H1 (cell line): Measurements from ENCODE around the gene CCDC91. TPM values are rescaled to one million over a fixed set of nuclear protein-coding genes. Genes with fewer than 3 reads are reported as not detected.

Experiments
- CTCF ChIA-PET: fragments of 300-600 bp; sonication (Branson Sonifier 250); formaldehyde crosslinking; loops from one replicate; lab custom pipeline; 2021; ENCODE audit not compliant: partially characterized antibody; lab: Charles Lee
- POLR2A ChIA-PET: fragments of 300-600 bp; sonication (Branson Sonifier 250); formaldehyde crosslinking; loops from one replicate; lab custom pipeline; 2021; ENCODE audit warnings: inconsistent platforms; ENCODE audit not compliant: partially characterized antibody; lab: Charles Lee
- DNase-seq, 2 experiments: peaks; one replicate each; pipeline versions ENCODE4 v3.0.0 to v3.0.0-alpha.2; 2010 to 2022; ENCODE audit warnings: low spot score in 2 of 2, low read depth in 1 of 2, mixed read lengths in 1 of 2
- FAIRE-seq: peaks from 2 replicates; lab custom pipeline; 2011; peaks lifted over from hg19 to GRCh38; lab: Jason Lieb, UNC
- H2AFZ ChIP-seq: 2 replicates; pipeline ENCODE4 v1.8.1; 2012; ENCODE audit warnings: low read length, inconsistent platforms
- H2AK5ac ChIP-seq: 2 replicates; pipeline ENCODE4 v1.6.1; 2013; ENCODE audit warnings: low read depth, low read length
- H2BK120ac ChIP-seq: replicated peaks from 2 replicates; pipeline ENCODE3; 2013; ENCODE audit warnings: low read depth, low read length, inconsistent platforms
- H2BK12ac ChIP-seq: 2 replicates; pipeline ENCODE4 v1.6.1; 2013; ENCODE audit warnings: low read depth, low read length
- H2BK15ac ChIP-seq: 2 replicates; pipeline ENCODE4 v1.6.1; 2013; ENCODE audit warnings: low read length
- H2BK20ac ChIP-seq: 2 replicates; pipeline ENCODE4 v1.6.1; 2013; ENCODE audit warnings: low read length
- H2BK5ac ChIP-seq: 2 replicates; pipeline ENCODE4 v1.6.1; 2013; ENCODE audit warnings: low read depth, low read length
- H3K14ac ChIP-seq: 2 replicates; pipeline ENCODE4 v1.6.1; 2013; ENCODE audit warnings: inconsistent platforms; ENCODE audit not compliant: insufficient read length
- H3K18ac ChIP-seq: 2 replicates; pipeline ENCODE4 v1.6.1; 2013; ENCODE audit warnings: low read length; ENCODE audit errors: extremely low read depth
- H3K23ac ChIP-seq: 2 replicates; pipeline ENCODE4 v1.6.1; 2013; ENCODE audit warnings: inconsistent platforms; ENCODE audit not compliant: insufficient read length
- H3K23me2 ChIP-seq: 2 replicates; pipeline ENCODE4 v1.6.1; 2013; ENCODE audit warnings: low read depth, low read length
- H3K27ac ChIP-seq: 2 replicates; pipeline ENCODE4 v1.6.1; 2011; ENCODE audit warnings: low read depth, low read length, inconsistent platforms
- H3K27me3 ChIP-seq, 4 experiments: replicated peaks in 1 of 4; 1 replicate in 1 of 4; 2 replicates in 3 of 4; pipeline versions ENCODE4 v1.6.1 to v1.8.1; 2011 to 2013; ENCODE audit warnings: low read length in 3 of 4, mild to moderate bottlenecking in 3 of 4, inconsistent platforms in 2 of 4, mixed read lengths in 2 of 4, moderate library complexity in 1 of 4; ENCODE audit not compliant: control insufficient read depth in 3 of 4, insufficient read depth in 3 of 4; ENCODE audit errors: extremely low read depth in 1 of 4
- H3K36me3 ChIP-seq, 4 experiments: 2 replicates each; pipeline versions ENCODE4 v1.6.1 to v1.8.1; 2011 to 2013; ENCODE audit warnings: mild to moderate bottlenecking in 4 of 4, low read length in 3 of 4, moderate library complexity in 2 of 4, control low read depth in 1 of 4, inconsistent platforms in 1 of 4; ENCODE audit not compliant: insufficient read depth in 4 of 4, control insufficient read depth in 2 of 4
- H3K4ac ChIP-seq: replicated peaks from 2 replicates; pipeline ENCODE3; 2013; ENCODE audit warnings: low read length, low read depth, mixed read lengths, inconsistent platforms; ENCODE audit not compliant: insufficient read length
- H3K4me1 ChIP-seq, 4 experiments: replicated peaks in 1 of 4; 1 replicate in 1 of 4; 2 replicates in 3 of 4; pipeline versions ENCODE4 v1.6.1 to v1.8.1; 2011 to 2013; ENCODE audit warnings: low read length in 3 of 4, inconsistent platforms in 2 of 4, mixed read lengths in 1 of 4; ENCODE audit not compliant: insufficient read depth in 4 of 4, control insufficient read depth in 3 of 4
- H3K4me2 ChIP-seq, 2 experiments: 2 replicates each; pipeline versions ENCODE4 v1.6.1 to v1.8.1; 2011 to 2013; ENCODE audit warnings: low read depth in 2 of 2, low read length in 2 of 2, control low read depth in 1 of 2, inconsistent platforms in 1 of 2, mild to moderate bottlenecking in 1 of 2; ENCODE audit not compliant: insufficient read depth in 1 of 2
- H3K4me3 ChIP-seq, 4 experiments: fragments of 200-600, 300-600 bp in 1 of 4; sonication (generic), shearing (Covaris generic), sonication (Bioruptor Twin) in 1 of 4; 2 replicates each; pipeline versions ENCODE4 v1.5.1 to v1.8.1; 2011 to 2016; ENCODE audit warnings: low read length in 4 of 4, low read depth in 3 of 4, control low read depth in 2 of 4, inconsistent platforms in 2 of 4, mild to moderate bottlenecking in 2 of 4, mixed read lengths in 1 of 4, moderate library complexity in 1 of 4; ENCODE audit not compliant: insufficient read depth in 2 of 4; ENCODE audit errors: extremely low read depth in 1 of 4
- H3K56ac ChIP-seq: replicated peaks from 2 replicates; pipeline ENCODE3; 2013; ENCODE audit warnings: low read depth, mild to moderate bottlenecking, mixed read lengths, low read length, inconsistent platforms; ENCODE audit not compliant: insufficient read length
- H3K79me1 ChIP-seq: 2 replicates; pipeline ENCODE4 v1.6.1; 2013; ENCODE audit warnings: low read depth, low read length, control low read depth
- H3K79me2 ChIP-seq, 2 experiments: 2 replicates each; pipeline versions ENCODE4 v1.6.1 to v1.8.1; 2012 to 2013; ENCODE audit warnings: low read length in 2 of 2, mild to moderate bottlenecking in 2 of 2, inconsistent platforms in 1 of 2; ENCODE audit not compliant: insufficient read depth in 2 of 2, control insufficient read depth in 1 of 2
- H3K9ac ChIP-seq, 4 experiments: replicated peaks in 1 of 4; 1 replicate in 1 of 4; 2 replicates in 3 of 4; pipeline versions ENCODE4 v1.6.1 to v1.8.1; 2011 to 2013; ENCODE audit warnings: low read depth in 3 of 4, low read length in 3 of 4, control low read depth in 2 of 4, mild to moderate bottlenecking in 2 of 4, moderate library complexity in 2 of 4, inconsistent platforms in 1 of 4; ENCODE audit errors: extremely low read depth in 1 of 4
- H3K9me3 ChIP-seq, 2 experiments: 2 replicates each; pipeline versions ENCODE4 v1.6.1 to v1.8.1; 2012 to 2013; ENCODE audit warnings: mild to moderate bottlenecking in 2 of 2, moderate library complexity in 2 of 2, control low read depth in 1 of 2, inconsistent platforms in 1 of 2, low read depth in 1 of 2, low read length in 1 of 2, mixed read lengths in 1 of 2; ENCODE audit not compliant: insufficient read depth in 2 of 2
- H4K20me1 ChIP-seq, 2 experiments: replicated peaks in 1 of 2; 2 replicates each; pipeline versions ENCODE3 to v1.8.1; 2011 to 2013; ENCODE audit warnings: inconsistent platforms in 2 of 2, low read length in 2 of 2, mild to moderate bottlenecking in 1 of 2; ENCODE audit not compliant: insufficient read depth in 2 of 2, control insufficient read depth in 1 of 2
- H4K5ac ChIP-seq: 2 replicates; pipeline ENCODE4 v1.6.1; 2013; ENCODE audit warnings: low read length, low read depth, mixed read lengths, inconsistent platforms; ENCODE audit not compliant: insufficient read length
- H4K8ac ChIP-seq: 2 replicates; pipeline ENCODE4 v1.8.0; 2013; ENCODE audit warnings: mild to moderate bottlenecking, moderate library complexity, low read length, inconsistent platforms; ENCODE audit not compliant: insufficient read depth; ENCODE audit errors: extremely low read depth
- H4K91ac ChIP-seq: replicated peaks from 2 replicates; pipeline ENCODE3; 2013; ENCODE audit warnings: low read length, mixed read lengths, inconsistent platforms; ENCODE audit not compliant: insufficient read length
- ASH2L ChIP-seq: fragments of 200-600, 300-600 bp; sonication (generic); IDR thresholded peaks from one replicate; pipeline ENCODE4 v1.7.1; 2017; ENCODE audit warnings: low read length
- CTBP2 ChIP-seq: IDR thresholded peaks from 2 replicates; pipeline ENCODE4 v1.7.0; 2011; ENCODE audit warnings: borderline replicate concordance, mild to moderate bottlenecking, moderate library complexity, mixed read lengths, low read length; ENCODE audit not compliant: insufficient read depth, insufficient read length
- GABPA ChIP-seq: IDR thresholded peaks from 2 replicates; pipeline ENCODE4 v1.6.1; 2011; ENCODE audit warnings: mild to moderate bottlenecking, low read length, moderate library complexity, borderline replicate concordance; ENCODE audit not compliant: insufficient read depth
- HDAC2 ChIP-seq, 2 experiments: fragments of 300-600 bp in 1 of 2; sonication (generic) in 1 of 2; IDR thresholded peaks; 2 replicates each; pipeline ENCODE4 v1.6.1; 2011 to 2012; ENCODE audit warnings: low read depth in 2 of 2, low read length in 2 of 2, mild to moderate bottlenecking in 2 of 2, moderate library complexity in 2 of 2, borderline replicate concordance in 1 of 2, inconsistent platforms in 1 of 2
- PHF8 ChIP-seq: fragments of 200-600 bp; sonication (generic); conservative IDR thresholded peaks from 2 replicates; pipeline ENCODE4 v1.7.1; 2012; ENCODE audit warnings: low read depth, mild to moderate bottlenecking, inconsistent platforms, low read length, moderate library complexity
- POU5F1 ChIP-seq: IDR thresholded peaks from 2 replicates; pipeline ENCODE4 v1.6.1; 2011; ENCODE audit warnings: low read depth, mild to moderate bottlenecking, low read length, moderate library complexity
- SAP30 ChIP-seq: fragments of 300-600 bp; sonication (generic); IDR thresholded peaks from 2 replicates; pipeline ENCODE4 v1.7.1; 2012; ENCODE audit warnings: low read length, moderate library complexity, mild to moderate bottlenecking, inconsistent platforms; ENCODE audit not compliant: insufficient read depth, insufficient replicate concordance
- SIN3A ChIP-seq, 2 experiments: IDR thresholded peaks in 1 of 2; conservative IDR thresholded peaks in 1 of 2; 2 replicates each; pipeline ENCODE4 v1.6.1; 2011 to 2012; ENCODE audit warnings: low read length in 2 of 2, improper control_type of control experiment in 1 of 2, low read depth in 1 of 2, mild to moderate bottlenecking in 1 of 2
- SP4 ChIP-seq: IDR thresholded peaks from 2 replicates; pipeline ENCODE4 v1.6.1; 2012; ENCODE audit warnings: low read length, inconsistent platforms
- SUZ12 ChIP-seq: fragments of 200-600 bp; sonication (generic); IDR thresholded peaks from 2 replicates; pipeline ENCODE4 v1.6.1; 2012; ENCODE audit warnings: mild to moderate bottlenecking, inconsistent platforms, low read length, moderate library complexity, mixed read lengths
- TAF7 ChIP-seq: optimal IDR thresholded peaks from 2 replicates; pipeline ENCODE3; 2011; ENCODE audit warnings: low read depth, mild to moderate bottlenecking, inconsistent platforms, low read length, moderate library complexity, borderline replicate concordance
- TCF12 ChIP-seq: IDR thresholded peaks from 2 replicates; pipeline ENCODE4 v1.6.1; 2011; ENCODE audit warnings: low read depth, mild to moderate bottlenecking, low read length
- ZNF274 ChIP-seq: IDR thresholded peaks from 2 replicates; pipeline ENCODE4 v1.7.0; 2012; ENCODE audit warnings: low read length, borderline replicate concordance; ENCODE audit errors: extremely low read depth
- WGBS, 2 experiments: shearing (Covaris generic) in 1 of 2; methylation state at CpG; one replicate each; pipeline versions ENCODE4 v1.1.6 to v1.1.7; 2013 to 2015; ENCODE audit warnings: low lambda C conversion rate in 2 of 2, mixed read lengths in 2 of 2, inconsistent platforms in 1 of 2, low coverage in 1 of 2, missing lambda C conversion rate in 1 of 2; ENCODE audit not compliant: insufficient replicate concordance in 2 of 2, insufficient coverage in 1 of 2, insufficient read length in 1 of 2; ENCODE audit errors: extremely low coverage in 1 of 2, missing lambda C conversion rate in 1 of 2; 5-methylcytosine and 5-hydroxymethylcytosine counted together
- polyA plus RNA-seq, 7 experiments: library from polyadenylated mRNA; depleted of rRNA in 3 of 7; stranded (reverse) in 5 of 7; unstranded in 2 of 7; fragments of >200 nt in 5 of 7; fragments of 200-250 nt in 2 of 7; gene quantifications; 1 replicate in 5 of 7; 2 replicates in 1 of 7; 4 replicates in 1 of 7; pipeline versions ENCODE4 v1.2.1 to v1.2.3, GENCODE V29; 2011 to 2013; ENCODE audit warnings: missing spikeins in 2 of 7, mixed read lengths in 2 of 7
- total RNA-seq: library from RNA; stranded (reverse); fragmentation: NEBNext Ultra II Directional; extraction: Animal tissue kit (Norgen Biotek cat#: 25700); gene quantifications from 2 replicates; pipeline ENCODE4 v1.2.1, GENCODE V29; 2021

CCDC91 gene
- total and polyA plus RNA-seq, 2 of the 8 experiments (the other 6 are each of a cell fraction or from before 2014, with no cell fraction given), result 8.6 to 23.1 TPM

DNA sequence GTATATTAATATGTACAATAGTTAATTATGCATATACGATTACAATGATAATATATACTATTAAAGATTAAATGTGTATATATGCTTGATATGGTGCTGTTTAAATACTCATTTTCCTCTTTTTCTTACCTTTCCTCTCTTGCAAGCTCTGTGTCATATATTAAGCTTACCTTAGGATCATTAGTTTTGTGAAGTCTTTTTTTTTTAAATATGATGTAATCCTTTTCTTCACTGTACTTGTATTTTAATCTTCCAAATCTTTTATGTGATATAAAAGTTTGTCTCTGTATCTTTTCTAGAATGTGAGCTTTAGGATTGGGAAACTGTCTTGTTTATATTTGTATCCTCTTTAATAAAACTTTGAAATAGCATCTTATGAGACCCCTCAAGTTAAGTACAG lies 88.7 kb downstream of the CCDC91 start:
- Histone ChIP-seq H4K8ac (no peak overlapping the region), H3K79me1 (no peaks in the 10 kb centered on the region), H3K9ac (no peak overlapping the region), H2BK20ac (no peak overlapping the region), H3K14ac (no peak overlapping the region), H3K27me3 (no peaks in the 10 kb centered on the region), H3K4me3 (no peak overlapping the region), H2AFZ (no peak overlapping the region), H3K56ac (no peak overlapping the region), H2BK5ac (no peak overlapping the region), H3K36me3 (no peaks in the 10 kb centered on the region), H3K9me3 (no peaks in the 10 kb centered on the region), H4K5ac (no peak overlapping the region), H4K20me1 (no peaks in the 10 kb centered on the region), H3K4me2 (no peak overlapping the region), H3K23me2 (no peaks in the 10 kb centered on the region), H2BK120ac (no peak overlapping the region), H3K23ac (no peak overlapping the region), H3K18ac (no peak overlapping the region), H3K4ac (no peak overlapping the region), H3K27ac (no peak overlapping the region), H2BK12ac (no peak overlapping the region), H4K91ac (no peak overlapping the region), H3K79me2 (peaks cover 0 to 3% of the 10 kb centered on the region in 2 experiments; a peak in 1 of 4 replicates), H2BK15ac (no peak overlapping the region), H3K4me1 (no peaks in the 10 kb centered on the region), H2AK5ac (no peak overlapping the region)
- DNase-seq (no peak), FAIRE-seq (no peak)
- WGBS, 2 experiments, result 78% methylated on average over 1 of the region's 1 CpG; no CpG with 5 or more reads in 1 of the 2 experiments
- ChIA-PET POLR2A (interaction anchor here (0.6 kb wide), 1 partner anchor 244 kb away, joined by 3 read pairs; no protein-coding TSS in a partner anchor), CTCF (no interaction called here)
- TF ChIP-seq ZNF274, result no peak
- no peak for TF ChIP-seq PHF8
- no peak for TF ChIP-seq SIN3A (conservative IDR thresholded peaks at IDR 0.05 in 1 of 2, IDR thresholded peaks at IDR 0.05 in 1 of 2; ENCODE audit: low read depth in 1 of 2, low read length in 2 of 2)
- TF ChIP-seq CTBP2, result no peak
- no peak for TF ChIP-seq TAF7
- TF ChIP-seq GABPA, result no peak
- TF ChIP-seq SAP30, result no peak
- no peak for TF ChIP-seq ASH2L
- no peak for TF ChIP-seq SP4
- no peak for TF ChIP-seq SUZ12
- no peak for TF ChIP-seq HDAC2 (IDR thresholded peaks at IDR 0.05; ENCODE audit: borderline replicate concordance in 1 of 2, low read depth in 2 of 2, low read length in 2 of 2)
- no peak for TF ChIP-seq TCF12
- TF ChIP-seq POU5F1, result no peak
